ENCODE measurements around the gene GRIK4.

GRIK4 gene

DNA sequence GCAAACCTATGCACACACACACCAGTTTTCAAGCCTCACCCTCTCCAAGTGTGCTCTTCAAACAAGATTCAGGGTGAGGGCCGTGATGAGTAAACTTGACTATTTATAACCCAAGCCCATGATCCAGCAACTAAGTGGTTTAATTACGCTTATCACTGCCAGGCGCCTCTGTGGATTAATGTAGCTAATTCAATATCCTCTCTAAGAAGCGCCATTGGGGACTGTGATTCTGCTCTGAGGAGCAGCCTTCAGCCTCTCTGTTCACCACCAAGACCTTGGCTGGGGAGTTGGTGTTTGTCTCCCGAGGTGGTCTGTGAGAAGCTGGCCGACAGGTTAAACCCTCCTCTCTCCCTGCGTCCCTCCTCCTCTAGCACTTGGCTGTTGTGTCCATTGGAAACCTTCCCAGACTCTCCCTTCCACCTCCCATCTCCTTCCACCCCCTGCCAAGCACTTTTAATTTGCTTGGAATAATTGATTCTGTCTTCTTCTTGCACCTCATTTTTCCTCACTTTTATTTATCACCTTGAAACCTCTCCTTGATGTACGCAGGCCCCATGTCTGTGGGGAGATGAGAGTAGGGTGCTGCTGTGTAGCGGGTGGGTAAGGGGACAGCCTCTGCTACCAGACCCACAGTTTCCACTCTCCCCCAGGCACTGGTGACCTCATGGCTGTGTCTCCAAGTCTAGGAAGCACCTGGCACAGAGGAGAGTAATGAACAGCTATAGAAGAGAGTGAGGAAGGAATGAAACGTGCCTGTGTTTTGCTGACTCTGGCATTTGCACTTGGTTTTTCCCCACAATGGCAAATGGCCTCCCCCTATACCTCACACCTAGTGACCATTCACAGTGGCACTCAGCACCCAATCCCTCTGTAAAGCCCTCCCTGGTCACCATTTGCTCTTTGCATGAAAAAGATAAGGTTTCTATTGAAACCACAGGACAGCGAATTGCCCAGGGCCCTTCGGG, 236.6 kb downstream of the GRIK4 start:
- DNase-seq (ENCODE audit: low spot score), result no peak
- TF ChIP-seq, protein P1, sequence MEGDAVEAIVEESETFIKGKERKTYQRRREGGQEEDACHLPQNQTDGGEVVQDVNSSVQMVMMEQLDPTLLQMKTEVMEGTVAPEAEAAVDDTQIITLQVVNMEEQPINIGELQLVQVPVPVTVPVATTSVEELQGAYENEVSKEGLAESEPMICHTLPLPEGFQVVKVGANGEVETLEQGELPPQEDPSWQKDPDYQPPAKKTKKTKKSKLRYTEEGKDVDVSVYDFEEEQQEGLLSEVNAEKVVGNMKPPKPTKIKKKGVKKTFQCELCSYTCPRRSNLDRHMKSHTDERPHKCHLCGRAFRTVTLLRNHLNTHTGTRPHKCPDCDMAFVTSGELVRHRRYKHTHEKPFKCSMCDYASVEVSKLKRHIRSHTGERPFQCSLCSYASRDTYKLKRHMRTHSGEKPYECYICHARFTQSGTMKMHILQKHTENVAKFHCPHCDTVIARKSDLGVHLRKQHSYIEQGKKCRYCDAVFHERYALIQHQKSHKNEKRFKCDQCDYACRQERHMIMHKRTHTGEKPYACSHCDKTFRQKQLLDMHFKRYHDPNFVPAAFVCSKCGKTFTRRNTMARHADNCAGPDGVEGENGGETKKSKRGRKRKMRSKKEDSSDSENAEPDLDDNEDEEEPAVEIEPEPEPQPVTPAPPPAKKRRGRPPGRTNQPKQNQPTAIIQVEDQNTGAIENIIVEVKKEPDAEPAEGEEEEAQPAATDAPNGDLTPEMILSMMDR (IDR thresholded peaks at IDR 0.05; ENCODE audit: borderline replicate concordance, control extremely low read depth, extremely low read depth, insufficient read depth, missing control alignments), result no peak
- in situ Hi-C loops (cut with MboI; ENCODE audit: low sequenced_read_pairs, unreplicated experiment), result no loop called here

DNA sequence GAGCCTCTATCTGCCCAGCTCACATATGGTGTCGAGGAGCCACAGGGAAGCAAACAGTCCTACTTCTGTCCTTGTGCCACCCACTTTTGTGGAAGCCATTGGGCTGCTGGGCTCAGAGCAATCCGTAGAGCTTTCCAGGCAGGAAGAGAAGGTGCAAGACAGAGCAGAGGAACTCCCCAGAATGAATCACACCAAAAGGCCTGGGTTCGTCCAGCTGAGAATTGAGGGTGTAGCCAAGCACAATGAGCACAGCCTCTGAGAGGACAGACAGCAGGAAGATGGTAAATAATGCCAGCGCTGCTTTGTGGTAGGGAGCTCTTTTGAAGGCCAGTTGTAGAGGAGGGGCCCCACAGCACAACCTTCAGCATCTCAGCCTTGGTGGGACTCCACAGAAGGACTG, 237.8 kb downstream of the GRIK4 start:
- in situ Hi-C loops (cut with MboI; ENCODE audit: low sequenced_read_pairs, unreplicated experiment), result no loop called here
- no peak for DNase-seq (ENCODE audit: low spot score)
- TF ChIP-seq, protein P1 (IDR thresholded peaks at IDR 0.05; ENCODE audit: borderline replicate concordance, control extremely low read depth, extremely low read depth, insufficient read depth, missing control alignments), result no peak

DNA sequence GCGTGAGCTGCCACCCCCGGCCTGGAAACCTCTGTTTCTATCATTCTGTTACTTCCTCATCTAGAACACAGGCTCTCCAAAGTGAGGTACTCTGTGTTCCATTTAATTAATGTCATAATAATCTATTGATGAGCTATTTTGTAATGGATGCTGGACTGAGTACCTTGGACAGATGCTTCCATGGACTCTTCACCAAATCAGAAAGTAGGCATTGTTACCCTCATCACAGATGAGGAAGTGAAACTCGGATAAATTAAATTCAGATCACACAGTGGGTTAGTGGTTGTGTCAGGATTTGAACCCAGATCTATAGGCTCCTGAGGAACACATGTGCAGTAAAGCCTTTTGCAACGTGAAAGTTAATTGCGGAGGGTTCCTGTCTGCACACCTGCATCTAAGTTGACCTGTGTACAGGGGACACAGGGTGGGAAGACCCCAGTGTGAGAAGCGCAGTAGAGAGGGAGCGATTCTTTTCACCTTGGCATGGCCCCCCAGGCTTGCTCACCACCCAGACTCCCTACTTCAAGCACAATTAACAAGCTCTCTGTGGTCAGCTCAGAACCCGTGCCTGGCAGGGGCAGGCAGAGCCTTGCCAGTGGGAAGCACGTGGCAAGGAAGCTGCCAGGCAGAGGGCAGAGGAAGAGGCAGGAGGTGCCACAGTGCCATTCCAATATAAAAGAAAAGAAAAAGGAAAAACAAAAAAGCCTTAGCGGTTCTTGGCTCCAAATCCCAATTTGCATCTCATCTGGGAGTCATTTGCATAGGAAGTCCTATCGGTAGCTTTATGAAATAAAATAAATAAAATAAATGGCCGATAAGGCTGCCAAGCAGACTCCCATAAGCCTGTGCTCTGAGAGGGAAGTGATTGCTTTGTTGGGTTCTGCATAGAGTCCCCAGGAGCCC, 239.3 kb downstream of the GRIK4 start:
- DNase-seq (ENCODE audit: low spot score), result no peak
- TF ChIP-seq, protein P1 (IDR thresholded peaks at IDR 0.05; ENCODE audit: borderline replicate concordance, control extremely low read depth, extremely low read depth, insufficient read depth, missing control alignments), result no peak
- in situ Hi-C loops (cut with MboI; ENCODE audit: low sequenced_read_pairs, unreplicated experiment), result no loop called here

DNA sequence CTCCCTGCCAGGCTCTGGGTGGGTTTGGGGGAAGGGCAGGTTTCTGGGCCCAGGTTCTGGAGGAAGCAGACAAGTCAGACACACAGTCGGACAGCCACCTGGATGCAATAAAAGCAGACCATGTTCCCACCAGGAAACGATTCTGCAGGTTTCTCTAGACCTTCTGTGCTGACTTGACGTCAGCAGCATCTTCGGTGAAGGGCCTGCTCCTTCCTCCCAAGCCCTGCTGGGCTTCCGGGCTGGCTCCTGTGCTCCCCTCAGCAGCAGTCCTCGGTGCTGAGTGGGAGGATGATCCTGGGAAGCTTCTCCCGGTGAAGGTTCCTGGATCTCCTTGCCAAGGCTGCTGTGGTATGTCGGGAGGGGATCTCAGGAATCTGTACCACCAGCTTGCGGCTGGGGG, 240.0 kb downstream of the GRIK4 start:
- TF ChIP-seq, protein P1 (IDR thresholded peaks at IDR 0.05; ENCODE audit: borderline replicate concordance, control extremely low read depth, extremely low read depth, insufficient read depth, missing control alignments), result no peak
- in situ Hi-C loops (cut with MboI; ENCODE audit: low sequenced_read_pairs, unreplicated experiment), result no loop called here
- DNase-seq (ENCODE audit: low spot score), result peak; percentile 4

DNA sequence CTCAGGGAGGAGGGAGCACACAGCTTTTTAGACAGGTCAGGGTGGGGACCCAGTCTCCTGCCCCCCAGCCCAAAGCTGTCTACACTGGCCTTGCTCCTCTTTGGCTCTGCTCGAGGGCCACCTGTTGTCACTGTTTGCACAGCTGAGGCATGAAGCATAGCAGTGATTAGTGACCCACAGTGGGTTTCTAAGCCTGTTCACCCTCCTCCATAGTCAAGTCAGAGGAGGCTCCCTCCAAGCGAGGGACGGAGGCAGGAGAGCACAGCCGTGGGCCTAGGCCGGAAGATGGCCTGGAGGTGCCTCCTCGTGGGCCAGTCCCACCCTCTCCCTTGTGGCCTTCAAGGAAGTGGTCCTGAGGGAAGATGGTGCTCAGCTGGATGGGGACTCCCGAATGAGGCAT, 241.1 kb downstream of the GRIK4 start:
- in situ Hi-C loops (cut with MboI; ENCODE audit: low sequenced_read_pairs, unreplicated experiment), result no loop called here
- TF ChIP-seq, protein P1 (IDR thresholded peaks at IDR 0.05; ENCODE audit: borderline replicate concordance, control extremely low read depth, extremely low read depth, insufficient read depth, missing control alignments), result no peak
- DNase-seq (ENCODE audit: low spot score), result peak; percentile 10

DNA sequence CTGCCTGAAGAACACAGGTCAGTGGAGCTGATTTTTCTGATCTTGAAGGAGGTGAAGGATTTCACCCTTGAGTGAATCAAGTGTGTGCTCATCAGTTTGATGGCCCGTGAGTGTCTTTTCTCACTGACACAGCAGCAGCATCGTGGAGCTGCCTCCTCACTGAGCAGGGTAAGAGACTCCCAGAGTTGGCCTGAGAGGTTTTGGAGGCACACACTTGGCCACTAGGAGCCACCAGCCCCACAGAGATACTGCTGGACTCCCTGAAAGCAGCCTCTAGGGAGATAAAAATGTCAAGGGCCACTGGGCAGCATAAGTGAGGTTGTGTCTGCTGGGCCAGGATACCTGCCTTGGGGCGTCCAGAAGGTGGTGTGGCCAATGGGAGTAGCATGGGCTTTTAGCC, 245.4 kb downstream of the GRIK4 start:
- in situ Hi-C loops (cut with MboI; ENCODE audit: low sequenced_read_pairs, unreplicated experiment), result no loop called here
- DNase-seq (ENCODE audit: low spot score), result no peak
- TF ChIP-seq, protein P1 (IDR thresholded peaks at IDR 0.05; ENCODE audit: borderline replicate concordance, control extremely low read depth, extremely low read depth, insufficient read depth, missing control alignments), result no peak

Data from GM13976 (cell line).